HL-60 (cell line): ENCODE data around the gene LBX1.

ENCODE experiments used
- DNase-seq, 2 experiments: peaks; one replicate each; pipeline ENCODE4 v3.0.0-alpha.2; 2010 to 2020; ENCODE audit warnings: low read depth in 1 of 2, low spot score in 1 of 2
- H3K27ac ChIP-seq: fragments of 250-450 bp; sonication (Bioruptor Pico); replicated peaks from 2 replicates; pipeline ENCODE4 v1.5.1; 2020; ENCODE audit warnings: mild to moderate bottlenecking, moderate library complexity
- H3K27me3 ChIP-seq: fragments of 250-450 bp; sonication (Bioruptor Pico); 2 replicates; pipeline ENCODE4 v1.5.1; 2021; ENCODE audit warnings: mild to moderate bottlenecking, moderate library complexity; ENCODE audit not compliant: insufficient read depth, poor library complexity, severe bottlenecking
- H3K4me3 ChIP-seq: replicated peaks from 2 replicates; pipeline ENCODE4 v1.5.1; 2011; ENCODE audit warnings: mild to moderate bottlenecking, control low read depth, low read length; ENCODE audit not compliant: insufficient read depth
- GABPA ChIP-seq: IDR thresholded peaks from 2 replicates; pipeline ENCODE4 v1.6.1; 2012; ENCODE audit warnings: low read depth
- POLR2AphosphoS5 ChIP-seq: IDR thresholded peaks from 2 replicates; pipeline ENCODE4 v1.6.1; 2012; ENCODE audit warnings: low read depth
- SPI1 ChIP-seq: IDR thresholded peaks from 2 replicates; pipeline ENCODE4 v1.6.1; 2012; ENCODE audit warnings: low read depth, mild to moderate bottlenecking, borderline replicate concordance
- TF ChIP-seq, protein P1 (sequence below): IDR thresholded peaks from one replicate; pipeline ENCODE4 v1.5.1; 2011; ENCODE audit warnings: low read length, control low read depth, inconsistent platforms; ENCODE audit not compliant: insufficient read depth
- TF ChIP-seq, protein P2 (sequence below): IDR thresholded peaks from 2 replicates; pipeline ENCODE4 v1.6.1; 2012; ENCODE audit warnings: low read depth; ENCODE audit not compliant: insufficient replicate concordance

The LBX1 gene

GRCh38 chr10:101233443-101233842, 4.2 kb upstream of the LBX1 start:
- DNase-seq = no peak
- H3K27me3 ChIP-seq = peaks cover 91% of the 10 kb centered on the region
- H3K4me3 ChIP-seq = no peak overlapping the region
- no peak overlapping the region for H3K27ac ChIP-seq
- TF ChIP-seq, protein P1, sequence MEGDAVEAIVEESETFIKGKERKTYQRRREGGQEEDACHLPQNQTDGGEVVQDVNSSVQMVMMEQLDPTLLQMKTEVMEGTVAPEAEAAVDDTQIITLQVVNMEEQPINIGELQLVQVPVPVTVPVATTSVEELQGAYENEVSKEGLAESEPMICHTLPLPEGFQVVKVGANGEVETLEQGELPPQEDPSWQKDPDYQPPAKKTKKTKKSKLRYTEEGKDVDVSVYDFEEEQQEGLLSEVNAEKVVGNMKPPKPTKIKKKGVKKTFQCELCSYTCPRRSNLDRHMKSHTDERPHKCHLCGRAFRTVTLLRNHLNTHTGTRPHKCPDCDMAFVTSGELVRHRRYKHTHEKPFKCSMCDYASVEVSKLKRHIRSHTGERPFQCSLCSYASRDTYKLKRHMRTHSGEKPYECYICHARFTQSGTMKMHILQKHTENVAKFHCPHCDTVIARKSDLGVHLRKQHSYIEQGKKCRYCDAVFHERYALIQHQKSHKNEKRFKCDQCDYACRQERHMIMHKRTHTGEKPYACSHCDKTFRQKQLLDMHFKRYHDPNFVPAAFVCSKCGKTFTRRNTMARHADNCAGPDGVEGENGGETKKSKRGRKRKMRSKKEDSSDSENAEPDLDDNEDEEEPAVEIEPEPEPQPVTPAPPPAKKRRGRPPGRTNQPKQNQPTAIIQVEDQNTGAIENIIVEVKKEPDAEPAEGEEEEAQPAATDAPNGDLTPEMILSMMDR = no peak
- TF ChIP-seq, protein P2, sequence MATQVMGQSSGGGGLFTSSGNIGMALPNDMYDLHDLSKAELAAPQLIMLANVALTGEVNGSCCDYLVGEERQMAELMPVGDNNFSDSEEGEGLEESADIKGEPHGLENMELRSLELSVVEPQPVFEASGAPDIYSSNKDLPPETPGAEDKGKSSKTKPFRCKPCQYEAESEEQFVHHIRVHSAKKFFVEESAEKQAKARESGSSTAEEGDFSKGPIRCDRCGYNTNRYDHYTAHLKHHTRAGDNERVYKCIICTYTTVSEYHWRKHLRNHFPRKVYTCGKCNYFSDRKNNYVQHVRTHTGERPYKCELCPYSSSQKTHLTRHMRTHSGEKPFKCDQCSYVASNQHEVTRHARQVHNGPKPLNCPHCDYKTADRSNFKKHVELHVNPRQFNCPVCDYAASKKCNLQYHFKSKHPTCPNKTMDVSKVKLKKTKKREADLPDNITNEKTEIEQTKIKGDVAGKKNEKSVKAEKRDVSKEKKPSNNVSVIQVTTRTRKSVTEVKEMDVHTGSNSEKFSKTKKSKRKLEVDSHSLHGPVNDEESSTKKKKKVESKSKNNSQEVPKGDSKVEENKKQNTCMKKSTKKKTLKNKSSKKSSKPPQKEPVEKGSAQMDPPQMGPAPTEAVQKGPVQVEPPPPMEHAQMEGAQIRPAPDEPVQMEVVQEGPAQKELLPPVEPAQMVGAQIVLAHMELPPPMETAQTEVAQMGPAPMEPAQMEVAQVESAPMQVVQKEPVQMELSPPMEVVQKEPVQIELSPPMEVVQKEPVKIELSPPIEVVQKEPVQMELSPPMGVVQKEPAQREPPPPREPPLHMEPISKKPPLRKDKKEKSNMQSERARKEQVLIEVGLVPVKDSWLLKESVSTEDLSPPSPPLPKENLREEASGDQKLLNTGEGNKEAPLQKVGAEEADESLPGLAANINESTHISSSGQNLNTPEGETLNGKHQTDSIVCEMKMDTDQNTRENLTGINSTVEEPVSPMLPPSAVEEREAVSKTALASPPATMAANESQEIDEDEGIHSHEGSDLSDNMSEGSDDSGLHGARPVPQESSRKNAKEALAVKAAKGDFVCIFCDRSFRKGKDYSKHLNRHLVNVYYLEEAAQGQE = no peak
- TF ChIP-seq POLR2AphosphoS5 = no peak
- no peak for TF ChIP-seq GABPA
- TF ChIP-seq SPI1 = no peak

GRCh38 chr10:101231912-101232689, 2.8 kb upstream of the LBX1 start:
- TF ChIP-seq POLR2AphosphoS5 (no peak), SPI1 (no peak), GABPA (no peak)
- TF ChIP-seq, protein P2 = no peak
- TF ChIP-seq, protein P1 = no peak
- H3K27me3 ChIP-seq = peaks cover 91% of the 10 kb centered on the region
- no peak overlapping the region for H3K4me3 ChIP-seq
- no peak overlapping the region for H3K27ac ChIP-seq
- no peak for DNase-seq

- Histone ChIP-seq H3K27ac (no peak overlapping the region), H3K27me3 (peaks cover 91% of the 10 kb centered on the region), H3K4me3 (no peak overlapping the region)
- DNase-seq = no peak
- TF ChIP-seq, protein P2 = no peak
- TF ChIP-seq GABPA = no peak
- TF ChIP-seq POLR2AphosphoS5 = no peak
- no peak for TF ChIP-seq SPI1
- TF ChIP-seq, protein P1 = no peak
These were observed 1.8 kb upstream of the LBX1 start for GRCh38 chr10:101231092-101231491.
